Colonic mucosa (tissue), 4 donors: ENCODE measurements around the gene DOCK10. TPM values are rescaled to one million over a fixed set of nuclear protein-coding genes. Genes with fewer than 3 reads are reported as not detected.

Experiments used
- DNase-seq: peaks from one replicate; pipeline ENCODE4 v3.0.0-alpha.2; 2020
- H3K27ac ChIP-seq: fragments of 200-600 bp; one replicate; pipeline ENCODE4 v1.8.0; 2021
- H3K27me3 ChIP-seq: fragments of 200-600 bp; one replicate; pipeline ENCODE4 v1.8.0; 2021
- H3K36me3 ChIP-seq: fragments of 200-600 bp; one replicate; pipeline ENCODE4 v1.8.0; 2021
- H3K4me1 ChIP-seq: fragments of 200-600 bp; one replicate; pipeline ENCODE4 v1.8.0; 2021; ENCODE audit warnings: mild to moderate bottlenecking
- H3K4me3 ChIP-seq: fragments of 200-600 bp; one replicate; pipeline ENCODE4 v1.8.0; 2021
- H3K9ac ChIP-seq, 2 donors: one replicate each; pipeline ENCODE4 v1.7.0; 2013; ENCODE audit warnings: control low read depth in 2 of 2, low read depth in 2 of 2, low read length in 2 of 2
- H3K9me3 ChIP-seq: fragments of 200-600 bp; one replicate; pipeline ENCODE4 v1.8.0; 2021
- CTCF ChIP-seq: fragments of 200-600 bp; IDR thresholded peaks from one replicate; pipeline ENCODE4 v1.8.0; 2022; ENCODE audit warnings: antibody characterized with exemption, mild to moderate bottlenecking
- intact Hi-C: fragments of 100-400 bp; cut with DNase I; formaldehyde crosslinking; loops from one replicate; pipeline ENCODE4 v1.14.1; 2022
- microRNA-seq: library from miRNA; unstranded; fragments of <30 nt; microRNA quantifications from one replicate; pipeline ENCODE4, GENCODE V29; 2019
- total RNA-seq, 2 donors: library from RNA; stranded (reverse); fragmentation: NEBNext Ultra II Directional in 1 of 2; extraction: Animal tissue kit (Norgen Biotek cat#: 25700) in 1 of 2; gene quantifications; one replicate each; pipeline ENCODE4 v1.2.1, GENCODE V29; 2021
- donor health status: healthy.
- donor health status: DM: no; HTN: no; CAD: no.
- donor health status: DM: no; HTN: no; CAD: no.

DOCK10 gene
- total RNA-seq, 2 donors from 2014 or later = 13.5 to 17.4 TPM

GRCh38 chr2:224716201-224716600 lies 326.1 kb downstream of the DOCK10 start, which contains the start of gene CCDC195:
TSS of gene CCDC195 (minus strand) at chr2:224716365. CDS start at chr2:224716365, 0 bp downstream.
- H3K36me3 ChIP-seq = no peaks in the 10 kb centered on the region
- no peak for DNase-seq
- TF ChIP-seq CTCF = no peak

More at GRCh38 chr2:224716201-224716600, 326.1 kb downstream of the DOCK10 start, which contains the start of gene CCDC195:
- no peaks in the 10 kb centered on the region for H3K27me3 ChIP-seq
- no peak within 1 kb of the TSS for H3K9ac ChIP-seq
- no peaks in the 10 kb centered on the region for H3K9me3 ChIP-seq
- no peak within 1 kb of the TSS for H3K27ac ChIP-seq
- intact Hi-C loops = no loop called here
- H3K4me3 ChIP-seq = no peak within 1 kb of the TSS
- H3K4me1 ChIP-seq = no peaks in the 10 kb centered on the region

Small RNA genes lying within 50 kb of the gene (microRNA-seq; reads per million reads assigned to microRNA genes)
- not detected for gene MIR4439
